Left hindlimb (tissue), 1 donor: ENCODE results near the gene KCNT1.

Source experiments
- DNase-seq: peaks from one replicate; pipeline ENCODE4 v3.0.0-alpha.2; 2018

Gene KCNT1

GRCh38 chr9:135769489-135770202 lies 67.7 kb downstream of the KCNT1 start:
- DNase-seq: no peak

GRCh38 chr9:135770203-135770535 lies 68.2 kb downstream of the KCNT1 start:
- no peak for DNase-seq

GRCh38 chr9:135770771-135771170 lies 68.8 kb downstream of the KCNT1 start:
- DNase-seq: no peak

- no peak for DNase-seq
Observed at GRCh38 chr9:135771401-135772051, 69.5 kb downstream of the KCNT1 start.

GRCh38 chr9:135772056-135772646 lies 70.2 kb downstream of the KCNT1 start:
- DNase-seq: no peak

- no peak for DNase-seq
Observed at GRCh38 chr9:135772702-135773493, 70.9 kb downstream of the KCNT1 start.

- DNase-seq: no peak
Observed at GRCh38 chr9:135773530-135774238, 71.7 kb downstream of the KCNT1 start.

- no peak for DNase-seq
Observed at GRCh38 chr9:135774239-135774747, 72.3 kb downstream of the KCNT1 start.

GRCh38 chr9:135774794-135775525 lies 73.0 kb downstream of the KCNT1 start:
- no peak for DNase-seq

GRCh38 chr9:135775911-135776310 lies 73.9 kb downstream of the KCNT1 start:
- no peak for DNase-seq

- no peak for DNase-seq
Observed at GRCh38 chr9:135776893-135777622, 75.1 kb downstream of the KCNT1 start.

- DNase-seq: no peak
Observed at GRCh38 chr9:135777623-135778177, 75.7 kb downstream of the KCNT1 start.

- no peak for DNase-seq
Observed at GRCh38 chr9:135778421-135778820, 76.4 kb downstream of the KCNT1 start.

- no peak for DNase-seq
Observed at GRCh38 chr9:135779571-135779970, 77.6 kb downstream of the KCNT1 start.

- no peak for DNase-seq
Observed at GRCh38 chr9:135780086-135780485, 78.1 kb downstream of the KCNT1 start.

GRCh38 chr9:135780626-135781025 lies 78.6 kb downstream of the KCNT1 start:
- no peak for DNase-seq

- DNase-seq: no peak
Observed at GRCh38 chr9:135782946-135783345, 81.0 kb downstream of the KCNT1 start.

- no peak for DNase-seq
Observed at GRCh38 chr9:135783540-135784245, 81.7 kb downstream of the KCNT1 start.

GRCh38 chr9:135785013-135785575 lies 83.1 kb downstream of the KCNT1 start:
- DNase-seq: no peak

GRCh38 chr9:135786146-135786690 lies 84.2 kb downstream of the KCNT1 start:
- DNase-seq: no peak
